Esophagus muscularis mucosa (tissue), 3 donors: ENCODE results near the gene ADAM33.

Source experiments
- POLR2A ChIP-seq: fragments of 450-650 bp; IDR thresholded peaks from one replicate; pipeline ENCODE4 v1.6.1; 2017; ENCODE audit warnings: antibody characterized with exemption, moderate library complexity, mild to moderate bottlenecking, low read depth
- TF ChIP-seq, protein P1 (sequence below), 3 experiments: fragments of 200-600 bp in 2 of 3; fragments of 450-650 bp in 1 of 3; sonication (generic) in 2 of 3; IDR thresholded peaks; one replicate each; pipeline ENCODE4 v1.5.1; 2017 to 2019; ENCODE audit warnings: antibody characterized with exemption in 3 of 3, mild to moderate bottlenecking in 2 of 3, moderate library complexity in 1 of 3

DNA sequence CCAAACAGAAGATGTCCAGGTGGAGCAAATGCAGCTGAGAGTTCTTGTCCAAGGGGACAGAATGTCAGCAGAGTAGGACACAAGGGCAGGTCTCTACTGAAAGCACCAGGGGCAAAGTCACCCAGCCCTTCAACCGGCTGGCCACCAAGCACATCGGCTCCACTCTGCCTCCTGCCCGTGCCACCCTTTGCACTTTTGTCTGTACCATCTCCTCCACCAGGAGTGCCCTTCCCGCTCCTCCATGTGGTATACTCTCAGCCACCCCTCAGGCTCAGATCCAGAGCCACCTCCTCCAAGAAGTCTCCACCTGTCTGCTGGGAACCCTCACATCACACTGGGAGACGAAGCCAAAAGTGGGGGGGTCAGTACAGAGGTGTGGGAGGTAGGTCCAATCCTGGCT, 46.5 kb upstream of the ADAM33 start:
- TF ChIP-seq, protein P1, sequence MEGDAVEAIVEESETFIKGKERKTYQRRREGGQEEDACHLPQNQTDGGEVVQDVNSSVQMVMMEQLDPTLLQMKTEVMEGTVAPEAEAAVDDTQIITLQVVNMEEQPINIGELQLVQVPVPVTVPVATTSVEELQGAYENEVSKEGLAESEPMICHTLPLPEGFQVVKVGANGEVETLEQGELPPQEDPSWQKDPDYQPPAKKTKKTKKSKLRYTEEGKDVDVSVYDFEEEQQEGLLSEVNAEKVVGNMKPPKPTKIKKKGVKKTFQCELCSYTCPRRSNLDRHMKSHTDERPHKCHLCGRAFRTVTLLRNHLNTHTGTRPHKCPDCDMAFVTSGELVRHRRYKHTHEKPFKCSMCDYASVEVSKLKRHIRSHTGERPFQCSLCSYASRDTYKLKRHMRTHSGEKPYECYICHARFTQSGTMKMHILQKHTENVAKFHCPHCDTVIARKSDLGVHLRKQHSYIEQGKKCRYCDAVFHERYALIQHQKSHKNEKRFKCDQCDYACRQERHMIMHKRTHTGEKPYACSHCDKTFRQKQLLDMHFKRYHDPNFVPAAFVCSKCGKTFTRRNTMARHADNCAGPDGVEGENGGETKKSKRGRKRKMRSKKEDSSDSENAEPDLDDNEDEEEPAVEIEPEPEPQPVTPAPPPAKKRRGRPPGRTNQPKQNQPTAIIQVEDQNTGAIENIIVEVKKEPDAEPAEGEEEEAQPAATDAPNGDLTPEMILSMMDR (IDR thresholded peaks at IDR 0.05): no peak
- TF ChIP-seq POLR2A: no peak
